HG03108 (cell line): ENCODE data around the gene SRSF4.
"Not testable (repeated sequence)": the region's sequence is repeated elsewhere in the genome, so short reads cannot be mapped to it uniquely, and the experiment has no call there.

Source experiments
- ATAC-seq: cut with Tn5 transposase; IDR thresholded peaks from one replicate; pipeline ENCODE4 v1.9.1; 2021; ENCODE audit warnings: moderate library complexity; ENCODE audit not compliant: unreplicated experiment

Gene SRSF4

GRCh38 chr1:29126198-29126597 lies 55.5 kb downstream of the SRSF4 start:
- no peak for ATAC-seq

GRCh38 chr1:29125788-29126187 lies 55.9 kb downstream of the SRSF4 start:
- no peak for ATAC-seq

- ATAC-seq: no peak
Measured at GRCh38 chr1:29125237-29125641, 56.5 kb downstream of the SRSF4 start.

GRCh38 chr1:29124366-29125236 lies 57.1 kb downstream of the SRSF4 start:
- no peak for ATAC-seq

GRCh38 chr1:29123887-29124365 lies 57.8 kb downstream of the SRSF4 start, which contains the start of gene TMEM200B:
TMEM200B (minus strand) TSS chr1:29123903; CDS start chr1:29121828, 2,075 bp downstream.
- no peak for ATAC-seq

- no peak for ATAC-seq
Measured at GRCh38 chr1:29123053-29123886, 58.4 kb downstream of the SRSF4 start.

GRCh38 chr1:29122682-29123052 lies 59.0 kb downstream of the SRSF4 start:
- no peak for ATAC-seq

GRCh38 chr1:29121936-29122681 lies 59.6 kb downstream of the SRSF4 start:
- ATAC-seq: no peak

GRCh38 chr1:29121516-29121935 lies 60.2 kb downstream of the SRSF4 start:
- no peak for ATAC-seq

- ATAC-seq: no peak
Measured at GRCh38 chr1:29120947-29121485, 60.7 kb downstream of the SRSF4 start.

- no peak for ATAC-seq
Measured at GRCh38 chr1:29120367-29120766, 61.3 kb downstream of the SRSF4 start.

- ATAC-seq: no peak
Measured at GRCh38 chr1:29119121-29119929, 62.4 kb downstream of the SRSF4 start.

GRCh38 chr1:29117381-29117780 lies 64.3 kb downstream of the SRSF4 start:
- ATAC-seq: no peak

GRCh38 chr1:29114654-29115053 lies 67.0 kb downstream of the SRSF4 start:
- ATAC-seq: no peak

- no peak for ATAC-seq
Measured at GRCh38 chr1:29113413-29114117, 68.1 kb downstream of the SRSF4 start.

- ATAC-seq: no peak
Measured at GRCh38 chr1:29112705-29113412, 68.8 kb downstream of the SRSF4 start.

GRCh38 chr1:29108041-29108440 lies 73.7 kb downstream of the SRSF4 start:
- ATAC-seq: not testable (repeated sequence)

GRCh38 chr1:29105822-29106221 lies 75.9 kb downstream of the SRSF4 start:
- no peak for ATAC-seq

- no peak for ATAC-seq
Measured at GRCh38 chr1:29100487-29100886, 81.2 kb downstream of the SRSF4 start.
